GM23248 (cell line): ENCODE results near the gene MRE11.

Source experiments
- EZH2 ChIP-seq: fragments of 200-600 bp; sonication (generic); IDR thresholded peaks from 2 replicates; pipeline ENCODE4 v1.6.1; 2018; ENCODE audit warnings: antibody characterized with exemption, mild to moderate bottlenecking; ENCODE audit not compliant: insufficient read depth, poor library complexity, severe bottlenecking
- EZH2phosphoT487 ChIP-seq: fragments of 200-600 bp; sonication (generic); IDR thresholded peaks from 2 replicates; pipeline ENCODE4 v1.6.1; 2018; ENCODE audit warnings: antibody characterized with exemption, moderate library complexity, mild to moderate bottlenecking, low read depth; ENCODE audit not compliant: insufficient read depth

DNA sequence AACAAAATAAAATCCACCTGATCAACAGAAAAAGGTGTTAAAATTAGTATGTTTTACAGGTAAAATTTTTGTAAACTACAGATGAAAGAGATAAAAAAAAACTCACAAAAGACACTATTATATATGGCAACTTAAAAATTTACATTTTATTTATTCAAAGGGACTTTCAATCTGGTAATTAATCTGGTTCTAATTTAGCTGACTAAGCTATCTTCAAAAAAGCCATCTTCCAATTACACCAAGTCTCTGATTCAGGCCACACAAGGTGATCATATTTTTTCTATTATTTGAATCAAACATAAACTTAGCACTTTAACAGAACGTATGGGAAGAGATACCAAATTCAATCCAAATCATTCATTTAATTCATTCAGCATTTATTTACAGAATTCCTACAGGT, 7.6 kb downstream of the MRE11 start:
- TF ChIP-seq EZH2 (no peak), EZH2phosphoT487 (no peak)
